Adrenal gland (tissue), 12 donors: ENCODE data around the gene SDR42E2. TPM values are rescaled to one million over a fixed set of nuclear protein-coding genes. Genes with fewer than 3 reads are reported as not detected.

Experiments used
- DNase-seq, 7 donors: peaks; one replicate each; pipeline ENCODE4 v3.0.0-alpha.2; 2019 to 2020
- H3K27ac ChIP-seq, 5 donors: fragments of 200-600 bp; sonication (generic) in 4 of 5; 1 replicate in 3 of 5; 2 replicates in 2 of 5; pipeline versions ENCODE4 v1.5.1 to v1.8.0; 2016 to 2020; ENCODE audit warnings: mild to moderate bottlenecking in 1 of 5
- H3K27me3 ChIP-seq: fragments of 200-600 bp; 2 replicates; pipeline ENCODE4 v1.8.0; 2021
- H3K36me3 ChIP-seq, 2 donors: fragments of 200-600 bp; replicated peaks in 1 of 2; 1 replicate in 1 of 2; 2 replicates in 1 of 2; pipeline versions ENCODE4 v1.5.1 to v1.8.0; 2018 to 2022
- H3K4me1 ChIP-seq, 2 donors: fragments of 200-600 bp; replicated peaks in 1 of 2; 1 replicate in 1 of 2; 2 replicates in 1 of 2; pipeline versions ENCODE4 v1.5.1 to v1.8.0; 2018 to 2021
- H3K4me3 ChIP-seq, 4 donors: fragments of 200-600 bp; sonication (generic) in 3 of 4; one replicate each; pipeline ENCODE4 v1.5.1; 2016 to 2018
- H3K9me3 ChIP-seq, 3 donors: fragments of 200-600 bp; sonication (generic) in 1 of 3; replicated peaks in 1 of 3; 1 replicate in 2 of 3; 2 replicates in 1 of 3; pipeline versions ENCODE4 v1.5.1 to v1.8.0; 2016 to 2021
- CTCF ChIP-seq, 6 experiments: fragments of 450-650 bp in 4 of 6; fragments of 200-600 bp in 2 of 6; sonication (generic) in 1 of 6; IDR thresholded peaks; 1 replicate in 5 of 6; 2 replicates in 1 of 6; pipeline versions ENCODE4 v1.5.1 to v1.8.0; 2016 to 2021; ENCODE audit warnings: antibody characterized with exemption in 6 of 6, mild to moderate bottlenecking in 2 of 6, moderate library complexity in 1 of 6
- POLR2A ChIP-seq, 2 donors: fragments of 450-650 bp; IDR thresholded peaks; one replicate each; pipeline ENCODE4 v1.6.1; 2017; ENCODE audit warnings: antibody characterized with exemption in 2 of 2, mild to moderate bottlenecking in 2 of 2, moderate library complexity in 1 of 2
- WGBS, 4 donors: extraction: QIAGEN DNeasy Blood & Tissue Kit in 2 of 4; methylation state at CpG; one replicate each; pipeline versions ENCODE4 v1.1.5 to v1.1.7; 2013 to 2017; 5-methylcytosine and 5-hydroxymethylcytosine counted together
- intact Hi-C, 2 donors: fragments of 100-400 bp; cut with DNase I; formaldehyde crosslinking; loops; one replicate each; pipeline versions ENCODE4 v1.14.1 to v1.15.0; 2022 to 2023
- polyA plus RNA-seq, 3 donors: library from polyadenylated mRNA; stranded (reverse); fragments of 200-250 nt in 2 of 3; fragments of 350-450 nt in 1 of 3; fragmentation: Illumina TruSeq in 1 of 3; extraction: RNeasy Lipid Tissue Mini Kit (QIAGEN cat#74804) in 1 of 3; gene quantifications; one replicate each; pipeline ENCODE4 v1.2.3, GENCODE V29; 2013 to 2014
- total RNA-seq, 9 donors: library from RNA; depleted of rRNA in 4 of 9; stranded (reverse); fragments of >200 nt in 4 of 9; fragments of 120-200 nt in 1 of 9; fragmentation: NEBNext Ultra II Directional in 1 of 9; extraction: Animal tissue kit (Norgen Biotek cat#: 25700) in 1 of 9; gene quantifications; one replicate each; pipeline versions ENCODE4 v1.1.0 to v1.2.4, GENCODE V29; 2013 to 2023
- donor health status: healthy with polysubstance abuse.
- donor health status: Bipolar disorder and iron deficiency.
- donor health status: DM: yes; HTN: yes; CAD: no.
- donor health status: DM: no; HTN: no; CAD: no.
- donor health status: DM: no; HTN: no; CAD: no.
- donor health status: DM: yes; HTN: yes; CAD: no.

Gene SDR42E2
- total and polyA plus RNA-seq, 12 donors = 0.08 to 0.10 TPM; not detected in 10

GRCh38 chr16:22206013-22206841 is 43.9 kb downstream of the SDR42E2 start, which contains the start of gene EEF2K:
EEF2K (plus strand) TSS chr16:22206278; CDS start chr16:22225730, 19,452 bp downstream.
- WGBS, 4 donors = 0 to 1% (median 1%) methylated on average over 16 to 73 of the region's 74 CpGs
- intact Hi-C loops = no loop called here
- Histone ChIP-seq H3K36me3 (no peaks in the 10 kb centered on the region), H3K27ac (peak within 1 kb of the TSS; percentile 58 to 92 (median 91)), H3K9me3 (no peaks in the 10 kb centered on the region), H3K27me3 (no peaks in the 10 kb centered on the region), H3K4me1 (peaks cover 8 to 32% of the 10 kb centered on the region in 2 donors), H3K4me3 (peak within 1 kb of the TSS; percentile 37 to 80 (median 69))
- TF ChIP-seq CTCF (IDR thresholded peaks at IDR 0.05) (peak; percentile 47 to 94 (median 81)), POLR2A (IDR thresholded peaks at IDR 0.05) (peak in 1 of 2 donors; percentile 77)
- peak; percentile 91 to 97 (median 96) for DNase-seq

DNA sequence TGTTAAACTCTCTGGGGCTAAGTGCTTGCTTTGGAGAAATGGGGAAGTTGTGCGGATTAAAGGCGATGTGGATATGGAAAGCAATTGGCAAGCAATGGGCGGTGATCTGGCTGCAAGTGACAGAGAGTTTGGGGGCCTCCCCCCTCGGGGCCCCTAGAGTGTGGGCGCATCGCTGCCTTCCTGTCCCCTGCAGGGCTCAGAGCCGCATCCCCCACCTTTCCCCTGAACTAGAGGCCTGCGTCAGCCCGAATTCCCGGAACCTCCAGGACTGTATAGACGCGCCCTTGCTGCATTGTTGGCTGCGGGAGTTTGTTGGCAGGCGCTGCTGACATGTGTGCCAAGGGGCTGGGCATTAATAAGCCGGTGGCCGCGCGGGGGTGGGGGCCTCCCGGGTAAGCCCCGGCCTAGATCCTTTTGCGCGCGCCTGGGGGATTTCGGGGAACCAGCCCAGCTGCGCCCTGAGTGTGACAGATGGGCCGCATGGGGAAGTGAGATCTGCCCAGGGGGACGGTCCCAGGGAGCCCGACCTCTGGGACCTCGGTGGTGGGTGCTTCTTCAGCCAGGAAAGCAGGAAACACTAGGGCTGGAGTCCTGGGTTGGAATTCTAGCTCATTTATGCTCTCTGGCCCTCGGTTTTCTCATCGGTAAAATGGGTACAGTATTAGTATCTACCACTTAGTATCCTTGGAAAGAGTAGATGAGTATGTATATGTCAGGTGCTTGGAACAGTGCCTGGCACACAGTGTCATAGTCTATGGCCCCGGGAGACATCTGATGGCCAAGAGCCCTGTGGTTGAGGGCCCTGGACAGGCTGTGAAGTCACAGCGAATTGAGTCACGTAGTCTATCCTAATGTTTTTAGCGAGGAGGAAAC is 44.8 kb downstream of the SDR42E2 start:
- intact Hi-C loops = no loop called here
- Histone ChIP-seq H3K36me3 (no peaks in the 10 kb centered on the region), H3K4me3 (peak overlapping the region; percentile 37 to 80 (median 69)), H3K9me3 (no peaks in the 10 kb centered on the region), H3K27ac (peak overlapping the region; percentile 28 to 92 (median 91)), H3K27me3 (no peaks in the 10 kb centered on the region), H3K4me1 (peaks cover 8 to 36% of the 10 kb centered on the region in 2 donors)
- 5 to 6% (median 6%) methylated on average over 30 to 35 of the region's 35 CpGs for WGBS, 4 donors
- peak; percentile 80 to 92 (median 88) for DNase-seq
- peak in 1 of 2 donors; percentile 30 for TF ChIP-seq POLR2A (IDR thresholded peaks at IDR 0.05)
- no peak for TF ChIP-seq CTCF (IDR thresholded peaks at IDR 0.05)

DNA sequence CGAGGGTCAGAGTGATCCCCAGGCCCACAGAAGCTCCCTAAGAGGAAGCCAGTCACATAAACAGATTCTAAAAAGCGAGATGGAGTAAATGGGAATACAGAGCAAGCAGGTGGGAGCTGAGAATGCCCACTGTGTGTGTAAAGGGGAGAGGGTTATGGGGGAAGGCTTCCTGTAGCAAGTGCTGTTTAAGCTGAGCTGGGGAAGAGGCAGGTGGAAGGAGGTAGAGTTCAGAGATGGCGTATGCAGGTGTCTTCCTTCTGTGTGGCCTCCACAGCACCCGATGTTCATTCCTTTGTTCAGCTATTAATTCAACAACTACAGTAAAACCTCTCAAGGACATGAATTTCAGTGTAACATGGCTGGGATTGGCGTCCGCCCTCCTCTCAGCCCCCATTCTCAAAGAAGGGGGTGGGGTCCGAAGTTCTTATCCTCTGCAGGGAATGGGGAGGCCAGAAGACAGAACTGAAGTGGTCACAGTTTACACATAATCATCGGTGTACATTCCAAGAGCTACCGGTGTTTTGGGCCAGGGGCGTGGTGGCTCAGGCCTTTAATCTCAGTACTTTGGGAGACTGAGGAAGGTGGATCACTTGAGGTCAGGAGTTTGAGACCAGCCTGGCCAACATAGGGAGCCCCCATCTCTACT is 45.5 kb downstream of the SDR42E2 start:
- intact Hi-C loops = no loop called here
- Histone ChIP-seq H3K9me3 (no peaks in the 10 kb centered on the region), H3K4me1 (peaks cover 8 to 36% of the 10 kb centered on the region in 2 donors), H3K27me3 (no peaks in the 10 kb centered on the region), H3K36me3 (no peaks in the 10 kb centered on the region), H3K4me3 (peak overlapping the region in 1 of 4 donors; percentile 80), H3K27ac (peak overlapping the region; percentile 28 to 92 (median 91))
- DNase-seq = no peak
- 68 to 71% (median 70%) methylated on average over 10 of the region's 10 CpGs for WGBS, 4 donors
- TF ChIP-seq CTCF (IDR thresholded peaks at IDR 0.05) = no peak
- TF ChIP-seq POLR2A (IDR thresholded peaks at IDR 0.05) = no peak
